SK-N-SH (cell line): ENCODE data around the gene WDR81. TPM values are rescaled to one million over a fixed set of nuclear protein-coding genes. Genes with fewer than 3 reads are reported as not detected.

Experiments used
- CTCF ChIA-PET: fragments of 300-600, 350-600 bp; formaldehyde crosslinking; extraction: SDS; loops from one replicate; lab custom pipeline; 2021; lab: Yijun Ruan, JAX
- POLR2A ChIA-PET: fragments of 350-600 bp; sonication (Branson Sonifier 250); formaldehyde crosslinking; extraction: SDS; loops from one replicate; lab custom pipeline; 2020; ENCODE audit warnings: antibody characterized with exemption, inconsistent platforms; lab: Yijun Ruan, JAX
- DNase-seq: peaks from one replicate; pipeline ENCODE4 v3.0.0; 2012
- H2AFZ ChIP-seq: fragments of 200-600 bp; sonication (generic); 2 replicates; pipeline ENCODE4 v1.8.1; 2016; ENCODE audit warnings: antibody characterized with exemption, mild to moderate bottlenecking, low read depth
- H3F3A ChIP-seq: fragments of 200-600 bp; sonication (generic); replicated peaks from 2 replicates; pipeline ENCODE3; 2016; ENCODE audit warnings: antibody characterized with exemption, mild to moderate bottlenecking; ENCODE audit not compliant: insufficient read depth
- H3K27ac ChIP-seq, 2 experiments: fragments of 200-500 bp in 1 of 2; fragments of 200-600 bp in 1 of 2; sonication (Bioruptor generic) in 1 of 2; sonication (generic), shearing (Covaris generic) in 1 of 2; 2 replicates each; pipeline versions ENCODE4 v1.5.1 to v1.6.1; 2014 to 2016; ENCODE audit warnings: low read depth in 2 of 2, inconsistent platforms in 1 of 2, low read length in 1 of 2, mild to moderate bottlenecking in 1 of 2, mixed read lengths in 1 of 2
- H3K27me3 ChIP-seq: fragments of 200-600 bp; sonication (generic), shearing (Covaris generic); 2 replicates; pipeline ENCODE4 v1.6.1; 2016; ENCODE audit warnings: mixed run types; ENCODE audit not compliant: insufficient read depth
- H3K36me3 ChIP-seq, 2 experiments: fragments of 200-500 bp in 1 of 2; fragments of 200-600 bp in 1 of 2; sonication (Bioruptor generic) in 1 of 2; sonication (generic) in 1 of 2; replicated peaks in 1 of 2; 2 replicates each; pipeline versions ENCODE3 to v1.5.1; 2014 to 2016; ENCODE audit warnings: low read length in 1 of 2, mild to moderate bottlenecking in 1 of 2; ENCODE audit not compliant: insufficient read depth in 2 of 2, control insufficient read depth in 1 of 2
- H3K4me1 ChIP-seq, 2 experiments: fragments of 200-500 bp in 1 of 2; fragments of 200-600 bp in 1 of 2; sonication (Bioruptor generic) in 1 of 2; sonication (generic), shearing (Covaris generic) in 1 of 2; 2 replicates each; pipeline versions ENCODE4 v1.5.1 to v1.6.1; 2014 to 2016; ENCODE audit warnings: low read depth in 1 of 2, low read length in 1 of 2, mixed run types in 1 of 2; ENCODE audit not compliant: insufficient read depth in 2 of 2, control insufficient read depth in 1 of 2
- H3K4me2 ChIP-seq: fragments of 200-600 bp; sonication (generic), shearing (Covaris generic); 2 replicates; pipeline ENCODE4 v1.6.1; 2017; ENCODE audit warnings: mixed run types
- H3K4me3 ChIP-seq, 2 experiments: fragments of 200-500 bp in 1 of 2; fragments of 200-600 bp in 1 of 2; sonication (Bioruptor generic) in 1 of 2; sonication (generic), shearing (Covaris generic) in 1 of 2; 2 replicates each; pipeline versions ENCODE4 v1.5.1 to v1.8.1; 2014 to 2016; ENCODE audit warnings: low read depth in 2 of 2, inconsistent platforms in 1 of 2, low read length in 1 of 2, mild to moderate bottlenecking in 1 of 2, mixed read lengths in 1 of 2, moderate library complexity in 1 of 2
- H3K79me2 ChIP-seq: fragments of 200-600 bp; sonication (generic); 2 replicates; pipeline ENCODE4 v1.8.1; 2017; ENCODE audit warnings: mild to moderate bottlenecking; ENCODE audit not compliant: insufficient read depth
- H3K9ac ChIP-seq: fragments of 200-600 bp; sonication (generic); 2 replicates; pipeline ENCODE4 v1.6.1; 2017; ENCODE audit warnings: mixed run types
- H3K9me2 ChIP-seq: fragments of 200-600 bp; sonication (generic); 2 replicates; pipeline ENCODE4 v1.6.1; 2017; ENCODE audit warnings: mixed run types
- H3K9me3 ChIP-seq: fragments of 200-600 bp; sonication (generic); 2 replicates; pipeline ENCODE4 v1.6.1; 2017; ENCODE audit warnings: mixed run types, mild to moderate bottlenecking, moderate library complexity
- H4K20me1 ChIP-seq: fragments of 200-600 bp; sonication (generic); 2 replicates; pipeline ENCODE4 v1.6.1; 2017; ENCODE audit warnings: mild to moderate bottlenecking, mixed run types; ENCODE audit not compliant: insufficient read depth
- CHD2 ChIP-seq: fragments of 150-350 bp; IDR thresholded peaks from 2 replicates; pipeline ENCODE4 v1.6.1; 2018; ENCODE audit warnings: low read length; ENCODE audit not compliant: partially characterized antibody
- CTCF ChIP-seq: fragments of 200-600 bp; sonication (generic); IDR thresholded peaks from 2 replicates; pipeline ENCODE4 v1.6.1; 2017; ENCODE audit warnings: antibody characterized with exemption, mild to moderate bottlenecking, moderate library complexity
- EZH2phosphoT487 ChIP-seq: fragments of 200-600 bp; sonication (generic); IDR thresholded peaks from 2 replicates; pipeline ENCODE4 v1.6.1; 2017; ENCODE audit warnings: low read depth, mixed run types, mild to moderate bottlenecking, antibody characterized with exemption, moderate library complexity, borderline replicate concordance
- FOSL2 ChIP-seq: IDR thresholded peaks from 2 replicates; pipeline ENCODE4 v1.4.0; 2012; ENCODE audit warnings: low read depth, mild to moderate bottlenecking, moderate library complexity, borderline replicate concordance
- FOXJ3 ChIP-seq: sonication (generic); formaldehyde crosslinking; IDR thresholded peaks from 2 replicates; pipeline ENCODE4 v1.5.1; 2020; ENCODE audit warnings: mild to moderate bottlenecking, missing genetic modification reagents
- FOXM1 ChIP-seq: IDR thresholded peaks from 2 replicates; pipeline ENCODE4 v1.4.0; 2012; ENCODE audit warnings: low read depth, mild to moderate bottlenecking
- GATA2 ChIP-seq: sonication (generic); formaldehyde crosslinking; IDR thresholded peaks from 2 replicates; pipeline ENCODE4 v1.5.0; 2020; ENCODE audit warnings: mild to moderate bottlenecking, missing genetic modification reagents
- JUND ChIP-seq: IDR thresholded peaks from 2 replicates; pipeline ENCODE4 v1.4.0; 2012
- MEF2A ChIP-seq: IDR thresholded peaks from 2 replicates; pipeline ENCODE4 v1.4.0; 2012; ENCODE audit warnings: low read depth, borderline replicate concordance
- PBX3 ChIP-seq: IDR thresholded peaks from 2 replicates; pipeline ENCODE4; 2012
- RAD21 ChIP-seq: IDR thresholded peaks from 2 replicates; pipeline ENCODE4 v1.6.1; 2012; ENCODE audit warnings: mild to moderate bottlenecking, low read length
- RCOR1 ChIP-seq: fragments of 150-350 bp; IDR thresholded peaks from 2 replicates; pipeline ENCODE4 v1.6.1; 2017; ENCODE audit warnings: antibody characterized with exemption, low read length
- RFX5 ChIP-seq: IDR thresholded peaks from 2 replicates; pipeline ENCODE4 v1.6.1; 2012; ENCODE audit warnings: mild to moderate bottlenecking, improper control_type of control experiment, low read length
- RXRA ChIP-seq: IDR thresholded peaks from 2 replicates; pipeline ENCODE4 v1.4.0; 2012; ENCODE audit warnings: low read depth, mild to moderate bottlenecking, borderline replicate concordance
- SMC3 ChIP-seq: IDR thresholded peaks from 2 replicates; pipeline ENCODE4 v1.6.1; 2012; ENCODE audit warnings: low read depth, low read length, improper control_type of control experiment
- TCF12 ChIP-seq: IDR thresholded peaks from 2 replicates; pipeline ENCODE4 v1.4.0; 2012
- TEAD4 ChIP-seq: IDR thresholded peaks from 2 replicates; pipeline ENCODE4 v1.4.0; 2012; ENCODE audit warnings: mild to moderate bottlenecking, borderline replicate concordance; ENCODE audit not compliant: insufficient read depth
- USF1 ChIP-seq: IDR thresholded peaks from 2 replicates; pipeline ENCODE4 v1.4.0; 2012; ENCODE audit warnings: low read depth, borderline replicate concordance
- YY1 ChIP-seq: IDR thresholded peaks from 2 replicates; pipeline ENCODE4 v1.4.0; 2012; ENCODE audit warnings: low read depth, mild to moderate bottlenecking
- WGBS: methylation state at CpG from one replicate; pipeline ENCODE4 v1.1.6; 2017; ENCODE audit warnings: low lambda C conversion rate; 5-methylcytosine and 5-hydroxymethylcytosine counted together
- polyA plus RNA-seq, 3 experiments: library from polyadenylated mRNA; depleted of rRNA; stranded (reverse); fragments of >200 nt; gene quantifications; 2 replicates each; pipeline ENCODE4 v1.2.3, GENCODE V29; 2012

Gene WDR81
- polyA plus RNA-seq, 1 of the 3 experiments (the other 2 are of a cell fraction), result 9.3 TPM

GRCh38 chr17:1735418-1735817, 10.9 kb downstream of the WDR81 start:
- Histone ChIP-seq H2AFZ (no peak overlapping the region), H3F3A (no peaks in the 10 kb centered on the region), H3K4me1 (no peaks in the 10 kb centered on the region; a peak in 1 of 4 replicates), H3K4me2 (no peak overlapping the region), H3K9me3 (no peaks in the 10 kb centered on the region), H3K79me2 (no peaks in the 10 kb centered on the region), H3K9ac (no peak overlapping the region), H4K20me1 (no peaks in the 10 kb centered on the region), H3K27me3 (no peaks in the 10 kb centered on the region), H3K4me3 (no peak overlapping the region), H3K27ac (no peak overlapping the region), H3K36me3 (peaks cover 0 to 19% of the 10 kb centered on the region in 2 experiments)
- WGBS, result 96% methylated on average over 9 of the region's 10 CpGs
- DNase-seq, result no peak
- POLR2A ChIA-PET, result no interaction called here
- CTCF ChIA-PET, result no interaction called here
- TF ChIP-seq USF1 (no peak), SMC3 (no peak), EZH2phosphoT487 (no peak), RXRA (no peak), CHD2 (no peak), RFX5 (no peak), PBX3 (no peak), FOSL2 (no peak), RAD21 (no peak), RCOR1 (no peak), TEAD4 (no peak), YY1 (no peak), TCF12 (no peak), MEF2A (no peak), GATA2 (CRISPR knock-in tag) (no peak), JUND (no peak), FOXJ3 (CRISPR knock-in tag) (no peak), CTCF (no peak), FOXM1 (no peak)
- TF ChIP-seq, all 33 proteins: peak for 0
- H3K9me2 ChIP-seq, result no peaks in the 10 kb centered on the region
